Cerebellar nuclear complex (tissue), 1 donor: ENCODE results near the gene ITGB3.
"Not testable (repeated sequence)": the region's sequence is repeated elsewhere in the genome, so short reads cannot be mapped to it uniquely, and the experiment has no call there.

Source experiments
- DNase-seq, 2 experiments: peaks; one replicate each; lab custom pipeline; 2025; lab: John Stamatoyannopoulos, UW

ITGB3 gene

GRCh38 chr17:47253541-47254402 is at the start of gene ITGB3:
TSS of gene ITGB3 (plus strand) at chr17:47253827. CDS start at chr17:47253862, 35 bp downstream.
- DNase-seq, result no peak

- no peak for DNase-seq
Observed at GRCh38 chr17:47203984-47204721, 49.5 kb upstream of the ITGB3 start.

- DNase-seq, result no peak
Observed at GRCh38 chr17:47204722-47205418, 48.8 kb upstream of the ITGB3 start.

- DNase-seq, result no peak
Observed at GRCh38 chr17:47205419-47205963, 48.1 kb upstream of the ITGB3 start.

GRCh38 chr17:47207143-47208067 is 46.2 kb upstream of the ITGB3 start:
- no peak for DNase-seq

- no peak for DNase-seq
Observed at GRCh38 chr17:47208744-47209488, 44.7 kb upstream of the ITGB3 start, which contains the start of gene MYL4. TSS of gene MYL4 (plus strand) at chr17:47209348. CDS start at chr17:47209423, 75 bp downstream.

- DNase-seq, result no peak
Observed at GRCh38 chr17:47209499-47209898, 44.1 kb upstream of the ITGB3 start.

- DNase-seq, result no peak
Observed at GRCh38 chr17:47210105-47210504, 43.5 kb upstream of the ITGB3 start.

- no peak for DNase-seq
Observed at GRCh38 chr17:47210779-47211178, 42.8 kb upstream of the ITGB3 start.

- DNase-seq, result no peak
Observed at GRCh38 chr17:47212458-47212857, 41.2 kb upstream of the ITGB3 start.

GRCh38 chr17:47213540-47213939 is 40.1 kb upstream of the ITGB3 start:
- DNase-seq, result no peak

GRCh38 chr17:47214931-47215330 is 38.7 kb upstream of the ITGB3 start:
- no peak for DNase-seq

GRCh38 chr17:47216821-47217220 is 36.8 kb upstream of the ITGB3 start:
- not testable (repeated sequence) for DNase-seq

GRCh38 chr17:47217279-47217678 is 36.3 kb upstream of the ITGB3 start:
- DNase-seq, result not testable (repeated sequence)

GRCh38 chr17:47218896-47219430 is 34.7 kb upstream of the ITGB3 start:
- DNase-seq, result no peak

- no peak for DNase-seq
Observed at GRCh38 chr17:47219621-47220475, 33.8 kb upstream of the ITGB3 start.

GRCh38 chr17:47220531-47220999 is 33.1 kb upstream of the ITGB3 start:
- no peak for DNase-seq

GRCh38 chr17:47221154-47221553 is 32.5 kb upstream of the ITGB3 start:
- no peak for DNase-seq

GRCh38 chr17:47222047-47222446 is 31.6 kb upstream of the ITGB3 start:
- no peak for DNase-seq
